Calu3 (cell line): ENCODE results near the gene RARS2. TPM values are rescaled to one million over a fixed set of nuclear protein-coding genes. Genes with fewer than 3 reads are reported as not detected.

Source experiments
- BruUV-seq: library from RNA; stranded (reverse); fragments of 400-500 nt; replicated peaks from 2 replicates; lab custom pipeline; 2021; lab: Mats Ljungman, UMichigan
- CTCF ChIA-PET: fragments of 300-600 bp; sonication (Branson Sonifier 250); formaldehyde crosslinking; loops from one replicate; lab custom pipeline; 2022; ENCODE audit warnings: antibody characterized with exemption; lab: Charles Lee
- DNase-seq: peaks from one replicate; pipeline ENCODE4 v3.0.0; 2022
- H3K27ac Mint-ChIP-seq: one replicate; pipeline ENCODE4 v1.8.0; 2022; ENCODE audit warnings: mixed read lengths; ENCODE audit not compliant: unreplicated experiment
- H3K27me3 Mint-ChIP-seq: one replicate; pipeline ENCODE4 v1.8.0; 2022; ENCODE audit warnings: mixed read lengths; ENCODE audit not compliant: unreplicated experiment
- H3K36me3 Mint-ChIP-seq: one replicate; pipeline ENCODE4 v1.8.0; 2022; ENCODE audit warnings: mild to moderate bottlenecking, moderate library complexity, mixed read lengths; ENCODE audit not compliant: insufficient read depth, unreplicated experiment
- H3K4me1 Mint-ChIP-seq: one replicate; pipeline ENCODE4 v1.8.0; 2022; ENCODE audit warnings: mild to moderate bottlenecking, low read depth, mixed read lengths; ENCODE audit not compliant: unreplicated experiment
- H3K4me3 Mint-ChIP-seq: one replicate; pipeline ENCODE4 v1.8.0; 2022; ENCODE audit warnings: mild to moderate bottlenecking, low read depth, moderate library complexity, mixed read lengths; ENCODE audit not compliant: unreplicated experiment
- H3K9me3 Mint-ChIP-seq: one replicate; pipeline ENCODE4 v1.8.0; 2022; ENCODE audit warnings: low read depth, mixed read lengths; ENCODE audit not compliant: unreplicated experiment
- intact Hi-C: fragments of 100-400 bp; cut with micrococcal nuclease; formaldehyde crosslinking; loops from one replicate; pipeline ENCODE4 v1.10.0; 2022; ENCODE audit not compliant: unreplicated experiment
- total RNA-seq: library from RNA; stranded (reverse); gene quantifications from 2 replicates; pipeline ENCODE4 v1.2.3, GENCODE V29; 2022
- TF ChIP-seq, protein P1 (sequence below): fragments of 200-600 bp; IDR thresholded peaks from one replicate; pipeline ENCODE4 v1.8.0; 2022; ENCODE audit warnings: antibody characterized with exemption; ENCODE audit not compliant: unreplicated experiment

RARS2 gene
- total RNA-seq, 1 experiment from 2014 or later, result 24.4 TPM

DNA sequence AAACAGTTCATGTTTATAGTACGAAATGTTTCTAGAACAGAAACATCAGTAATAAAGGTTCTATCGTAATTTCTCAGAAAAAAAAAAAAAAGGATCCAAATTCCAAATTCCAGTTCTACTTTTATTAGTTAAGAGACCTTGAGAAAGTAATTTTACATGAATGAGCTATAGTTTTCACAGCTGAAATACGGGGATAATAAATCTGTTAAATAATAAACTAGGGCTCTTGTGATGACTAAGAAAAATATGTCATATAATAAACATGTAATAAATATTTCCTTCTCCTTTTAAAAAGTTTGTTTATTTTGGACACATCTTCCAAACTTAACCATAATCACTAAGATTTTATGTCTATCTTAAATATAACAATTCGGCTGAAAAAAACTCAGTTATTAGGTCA, 17.8 kb downstream of the RARS2 start:
- no peaks in the 10 kb centered on the region for H3K9me3 Mint-ChIP-seq
- H3K27me3 Mint-ChIP-seq, result no peaks in the 10 kb centered on the region
- TF ChIP-seq, protein P1, sequence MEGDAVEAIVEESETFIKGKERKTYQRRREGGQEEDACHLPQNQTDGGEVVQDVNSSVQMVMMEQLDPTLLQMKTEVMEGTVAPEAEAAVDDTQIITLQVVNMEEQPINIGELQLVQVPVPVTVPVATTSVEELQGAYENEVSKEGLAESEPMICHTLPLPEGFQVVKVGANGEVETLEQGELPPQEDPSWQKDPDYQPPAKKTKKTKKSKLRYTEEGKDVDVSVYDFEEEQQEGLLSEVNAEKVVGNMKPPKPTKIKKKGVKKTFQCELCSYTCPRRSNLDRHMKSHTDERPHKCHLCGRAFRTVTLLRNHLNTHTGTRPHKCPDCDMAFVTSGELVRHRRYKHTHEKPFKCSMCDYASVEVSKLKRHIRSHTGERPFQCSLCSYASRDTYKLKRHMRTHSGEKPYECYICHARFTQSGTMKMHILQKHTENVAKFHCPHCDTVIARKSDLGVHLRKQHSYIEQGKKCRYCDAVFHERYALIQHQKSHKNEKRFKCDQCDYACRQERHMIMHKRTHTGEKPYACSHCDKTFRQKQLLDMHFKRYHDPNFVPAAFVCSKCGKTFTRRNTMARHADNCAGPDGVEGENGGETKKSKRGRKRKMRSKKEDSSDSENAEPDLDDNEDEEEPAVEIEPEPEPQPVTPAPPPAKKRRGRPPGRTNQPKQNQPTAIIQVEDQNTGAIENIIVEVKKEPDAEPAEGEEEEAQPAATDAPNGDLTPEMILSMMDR, result no peak
- no TSS peak for BruUV-seq
- no peak overlapping the region for H3K4me3 Mint-ChIP-seq
- H3K36me3 Mint-ChIP-seq, result no peaks in the 10 kb centered on the region
- peaks cover 24% of the 10 kb centered on the region for H3K4me1 Mint-ChIP-seq
- H3K27ac Mint-ChIP-seq, result no peak overlapping the region
- CTCF ChIA-PET, result no interaction called here
- DNase-seq, result no peak
- intact Hi-C loops, result no loop called here

DNA sequence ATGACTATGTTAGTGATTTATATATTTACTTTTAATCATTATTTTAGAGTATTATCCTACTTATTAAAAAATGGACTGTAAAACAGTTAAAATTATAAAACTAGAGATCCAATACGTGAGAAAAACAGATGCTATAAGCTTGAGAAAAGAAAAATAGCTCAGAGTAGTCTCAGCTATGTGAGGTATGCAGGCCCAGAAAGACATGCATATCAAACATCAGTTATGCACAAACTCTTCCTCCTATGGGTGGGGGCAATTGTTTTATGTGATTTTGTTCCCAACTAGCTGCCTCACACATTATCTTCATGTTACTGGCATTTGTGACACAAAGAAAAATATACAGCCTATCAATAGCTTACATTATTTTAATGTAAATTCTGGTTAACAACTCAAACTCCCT, 28.8 kb downstream of the RARS2 start:
- intact Hi-C loops, result no loop called here
- Mint-ChIP-seq H3K27me3 (no peaks in the 10 kb centered on the region), H3K4me1 (no peaks in the 10 kb centered on the region), H3K9me3 (no peaks in the 10 kb centered on the region), H3K4me3 (no peak overlapping the region), H3K36me3 (no peaks in the 10 kb centered on the region), H3K27ac (no peak overlapping the region)
- CTCF ChIA-PET, result no interaction called here
- TF ChIP-seq, protein P1, result no peak
- BruUV-seq, result no TSS peak
- DNase-seq, result no peak

DNA sequence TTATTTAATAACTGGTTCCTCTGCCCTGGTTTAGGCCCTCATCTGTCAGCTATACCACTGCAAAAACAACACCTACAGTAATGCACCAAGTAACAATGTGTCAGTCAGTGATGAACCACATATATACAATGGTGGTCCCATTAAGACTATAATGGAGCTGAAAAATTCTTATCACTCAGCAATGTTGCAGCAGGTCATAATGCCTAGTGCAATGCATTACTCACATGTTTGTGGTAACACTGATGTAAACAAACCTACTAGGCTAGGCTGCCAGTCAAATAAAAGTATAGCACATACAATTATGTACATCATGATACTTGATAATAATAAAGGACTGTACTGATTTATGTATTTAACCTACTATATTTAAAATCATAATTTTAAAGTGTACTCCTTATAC, 31.3 kb downstream of the RARS2 start:
- H3K4me1 Mint-ChIP-seq, result no peaks in the 10 kb centered on the region
- no peak overlapping the region for H3K4me3 Mint-ChIP-seq
- intact Hi-C loops, result no loop called here
- no peak for DNase-seq
- no peaks in the 10 kb centered on the region for H3K9me3 Mint-ChIP-seq
- CTCF ChIA-PET, result no interaction called here
- no peak overlapping the region for H3K27ac Mint-ChIP-seq
- no peaks in the 10 kb centered on the region for H3K27me3 Mint-ChIP-seq
- H3K36me3 Mint-ChIP-seq, result peaks cover 6% of the 10 kb centered on the region
- BruUV-seq, result no TSS peak
- TF ChIP-seq, protein P1, result no peak

DNA sequence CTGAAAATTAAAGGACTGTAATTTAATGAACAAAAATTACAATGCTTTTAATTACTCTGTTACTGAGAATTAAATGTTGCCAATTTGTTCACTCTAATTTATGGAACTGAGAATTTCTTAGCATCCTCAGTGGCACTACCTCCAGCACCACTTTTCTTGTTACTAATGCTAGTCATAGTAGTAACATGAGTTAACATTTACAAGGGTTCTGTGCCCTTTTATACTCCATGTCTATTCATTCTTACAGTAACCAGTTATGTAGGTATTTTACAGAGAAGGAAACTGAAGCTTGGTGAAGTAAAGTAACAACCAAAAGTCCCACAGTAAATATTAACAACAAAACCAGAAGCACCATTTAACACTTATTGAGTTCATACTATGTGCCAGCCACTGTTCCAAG, 34.3 kb downstream of the RARS2 start:
- H3K27me3 Mint-ChIP-seq, result no peaks in the 10 kb centered on the region

More for the DNA sequence above, 34.3 kb downstream of the RARS2 start:
- no peak overlapping the region for H3K27ac Mint-ChIP-seq
- no peaks in the 10 kb centered on the region for H3K9me3 Mint-ChIP-seq
- no peaks in the 10 kb centered on the region for H3K4me1 Mint-ChIP-seq
- intact Hi-C loops, result no loop called here
- BruUV-seq, result no TSS peak
- no peak for DNase-seq
- TF ChIP-seq, protein P1, result no peak
- peaks cover 6% of the 10 kb centered on the region for H3K36me3 Mint-ChIP-seq
- H3K4me3 Mint-ChIP-seq, result no peak overlapping the region
- CTCF ChIA-PET, result no interaction called here
